ENCODE data around the gene ADGRL3. TPM values are rescaled to one million over a fixed set of nuclear protein-coding genes. Genes with fewer than 3 reads are reported as not detected.

ADGRL3 gene
- total RNA-seq, 3 donors from 2014 or later (not counting 1 experiment from before 2014, with no cell fraction given) = not detected

DNA sequence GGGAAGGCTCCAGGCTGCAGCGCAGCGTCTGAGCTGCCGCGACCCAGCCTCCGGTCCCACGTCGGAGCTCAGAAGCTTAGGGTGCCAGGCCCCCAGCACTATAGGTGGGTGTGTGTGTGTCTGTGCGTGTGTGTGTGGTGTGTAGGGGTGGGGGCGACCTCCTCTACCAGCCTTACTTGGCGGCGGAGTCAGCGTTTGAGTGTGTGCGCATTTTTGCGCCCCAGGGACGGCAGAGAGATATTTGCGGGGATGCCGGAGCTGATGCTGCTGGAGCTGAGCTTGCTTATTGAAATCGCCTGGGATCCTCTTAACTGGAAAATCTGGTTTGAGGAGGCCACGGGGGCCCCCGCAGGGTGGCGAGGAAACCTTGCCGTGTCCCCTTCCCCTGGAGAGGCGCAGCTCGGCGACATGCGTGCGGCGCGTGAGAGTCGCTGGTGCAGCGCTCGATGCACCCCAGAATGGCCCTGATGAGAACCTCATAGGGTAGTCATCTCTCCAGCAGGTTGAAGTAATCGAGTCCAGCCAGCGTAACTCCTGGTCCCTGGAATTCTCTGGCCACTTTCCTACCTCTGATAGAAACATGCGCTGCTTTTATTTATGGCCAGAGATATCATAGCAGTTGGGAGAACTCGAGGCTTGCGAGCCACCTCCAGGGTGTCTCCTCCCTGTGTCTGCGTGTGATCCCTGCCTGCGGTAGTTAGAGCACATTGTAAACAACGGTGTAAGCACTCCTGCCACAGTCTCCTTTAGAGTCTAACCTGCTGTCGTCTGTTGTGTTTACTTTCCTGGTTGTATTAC, 2.7 kb downstream of the ADGRL3 start:
- Mint-ChIP-seq H3K9me3 (peaks cover 2 to 4% of the 10 kb centered on the region in 2 donors), H3K27ac (no peak overlapping the region), H3K4me3 (no peak overlapping the region), H3K27me3 (ENCODE audit: low read depth in 2 of 2) (peaks cover 30 to 35% of the 10 kb centered on the region in 2 donors), H3K36me3 (peaks cover 34% of the 10 kb centered on the region), H3K4me1 (no peaks in the 10 kb centered on the region)
- DNase-seq (no peak), ATAC-seq (no peak)
- 7% methylated on average over 40 of the region's 41 CpGs for WGBS (ENCODE audit: insufficient coverage)
- H3K4me3 ChIP-seq (ENCODE audit: low read length) = no peak overlapping the region
- TF ChIP-seq CTCF (IDR thresholded peaks at IDR 0.05) = no peak
- no peaks in the 10 kb centered on the region for H3K36me3 ChIP-seq (ENCODE audit: control insufficient read depth, insufficient read depth, low read length)
- H3K27ac ChIP-seq (ENCODE audit: low read length) = no peak overlapping the region
- peaks cover 3% of the 10 kb centered on the region for H3K9me3 ChIP-seq (ENCODE audit: control insufficient read depth, insufficient read depth, low read length)
- intact Hi-C loops (cut with micrococcal nuclease) = no loop called here
- H3K27me3 ChIP-seq (ENCODE audit: control insufficient read depth, insufficient read depth, low read length) = peaks cover 8% of the 10 kb centered on the region
- peaks cover 6% of the 10 kb centered on the region for H3K4me1 ChIP-seq (ENCODE audit: control insufficient read depth, insufficient read depth, low read length)

GRCh38 chr4:61203436-61203790, 3.3 kb downstream of the ADGRL3 start:
- H3K9me3 Mint-ChIP-seq = peaks cover 2 to 4% of the 10 kb centered on the region in 2 donors

GRCh38 chr4:61204353-61205060, 4.4 kb downstream of the ADGRL3 start:
- 85% methylated on average over 1 of the region's 2 CpGs for WGBS (ENCODE audit: insufficient coverage)
- intact Hi-C loops (cut with micrococcal nuclease) = no loop called here
- Histone ChIP-seq H3K4me1 (ENCODE audit: control insufficient read depth, insufficient read depth, low read length) (peaks cover 6% of the 10 kb centered on the region), H3K4me3 (ENCODE audit: low read length) (no peak overlapping the region), H3K9me3 (ENCODE audit: control insufficient read depth, insufficient read depth, low read length) (peaks cover 3% of the 10 kb centered on the region), H3K27ac (ENCODE audit: low read length) (no peak overlapping the region), H3K27me3 (ENCODE audit: control insufficient read depth, insufficient read depth, low read length) (peaks cover 8% of the 10 kb centered on the region), H3K36me3 (ENCODE audit: control insufficient read depth, insufficient read depth, low read length) (no peaks in the 10 kb centered on the region)
- H3K27ac Mint-ChIP-seq = no peak overlapping the region
- ATAC-seq = no peak
- H3K4me3 Mint-ChIP-seq = no peak overlapping the region
- peaks cover 26% of the 10 kb centered on the region in 2 donors for H3K27me3 Mint-ChIP-seq (ENCODE audit: low read depth in 2 of 2)
- TF ChIP-seq CTCF (IDR thresholded peaks at IDR 0.05) = no peak
- H3K9me3 Mint-ChIP-seq = peaks cover 2 to 3% of the 10 kb centered on the region in 2 donors
- DNase-seq = no peak
- H3K4me1 Mint-ChIP-seq = no peaks in the 10 kb centered on the region
- H3K36me3 Mint-ChIP-seq = peaks cover 25% of the 10 kb centered on the region

More at GRCh38 chr4:61203436-61203790, 3.3 kb downstream of the ADGRL3 start:
- peaks cover 3% of the 10 kb centered on the region for H3K9me3 ChIP-seq (ENCODE audit: control insufficient read depth, insufficient read depth, low read length)
- 0% methylated on average over 1 of the region's 3 CpGs for WGBS (ENCODE audit: insufficient coverage)
- H3K36me3 ChIP-seq (ENCODE audit: control insufficient read depth, insufficient read depth, low read length) = no peaks in the 10 kb centered on the region
- H3K4me1 ChIP-seq (ENCODE audit: control insufficient read depth, insufficient read depth, low read length) = peaks cover 6% of the 10 kb centered on the region
- no peak for TF ChIP-seq CTCF (IDR thresholded peaks at IDR 0.05)
- Mint-ChIP-seq H3K27me3 (ENCODE audit: low read depth in 2 of 2) (peaks cover 30 to 35% of the 10 kb centered on the region in 2 donors), H3K4me1 (no peaks in the 10 kb centered on the region), H3K4me3 (no peak overlapping the region), H3K36me3 (peaks cover 34% of the 10 kb centered on the region), H3K27ac (no peak overlapping the region)
- H3K27ac ChIP-seq (ENCODE audit: low read length) = no peak overlapping the region
- DNase-seq (no peak), ATAC-seq (no peak)
- H3K27me3 ChIP-seq (ENCODE audit: control insufficient read depth, insufficient read depth, low read length) = peaks cover 8% of the 10 kb centered on the region
- no peak overlapping the region for H3K4me3 ChIP-seq (ENCODE audit: low read length)
- intact Hi-C loops (cut with micrococcal nuclease) = no loop called here
